DLD1 (cell line): ENCODE results near the gene PDCD1.
"Not testable (repeated sequence)": the region's sequence is repeated elsewhere in the genome, so short reads cannot be mapped to it uniquely, and the experiment has no call there.

Experiments used
- in situ Hi-C: cut with HindIII; loops from 2 replicates; pipeline ENCODE4 v1.10.0; 2017; ENCODE audit warnings: low sequenced_read_pairs

The PDCD1 gene

DNA sequence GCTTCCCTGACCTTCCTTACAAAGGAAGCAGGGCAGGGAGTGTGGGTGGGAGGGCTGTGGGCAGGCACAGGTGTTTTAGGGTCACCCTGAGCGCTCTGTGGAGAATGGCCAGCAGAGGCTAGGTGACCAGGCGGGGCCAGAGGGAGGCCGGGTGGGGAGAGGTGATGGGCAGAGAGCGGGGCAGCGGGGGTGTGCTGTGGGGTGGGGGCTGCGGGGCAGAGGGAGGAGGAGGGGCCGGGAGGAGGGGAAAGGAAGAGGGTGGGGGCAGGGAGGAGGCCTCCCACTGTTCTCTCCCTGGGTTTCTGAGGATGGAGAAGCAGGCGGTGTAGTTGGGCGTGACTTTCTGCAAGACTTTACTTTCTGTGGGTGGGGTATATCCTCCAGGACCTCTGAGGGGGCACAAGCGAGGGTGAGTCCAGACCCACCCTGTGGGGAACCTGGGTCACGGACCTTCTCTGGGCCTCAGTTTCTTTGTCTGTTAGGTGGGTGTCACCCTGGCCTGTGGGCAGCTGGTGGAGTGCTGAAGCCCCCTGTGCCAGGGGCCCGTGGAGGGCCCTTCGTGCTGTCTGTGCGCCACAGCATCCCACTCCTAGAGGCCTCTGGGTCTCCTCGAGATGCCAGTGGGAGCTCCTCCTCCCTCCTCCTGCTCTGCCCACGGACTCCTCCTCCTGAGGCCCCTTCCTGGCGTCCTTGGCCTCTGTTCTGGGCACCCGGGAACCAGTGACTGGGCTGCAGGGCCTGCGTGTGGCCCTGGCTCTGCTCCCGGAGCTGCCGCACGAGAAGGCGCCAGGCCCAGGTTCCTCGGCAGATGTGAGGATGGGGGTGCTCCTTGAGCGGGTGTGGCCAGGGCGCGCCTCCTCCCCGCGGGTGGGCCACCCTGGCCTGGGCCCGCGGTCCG lies 56.0 kb downstream of the PDCD1 start:
- in situ Hi-C loops = no loop called here

DNA sequence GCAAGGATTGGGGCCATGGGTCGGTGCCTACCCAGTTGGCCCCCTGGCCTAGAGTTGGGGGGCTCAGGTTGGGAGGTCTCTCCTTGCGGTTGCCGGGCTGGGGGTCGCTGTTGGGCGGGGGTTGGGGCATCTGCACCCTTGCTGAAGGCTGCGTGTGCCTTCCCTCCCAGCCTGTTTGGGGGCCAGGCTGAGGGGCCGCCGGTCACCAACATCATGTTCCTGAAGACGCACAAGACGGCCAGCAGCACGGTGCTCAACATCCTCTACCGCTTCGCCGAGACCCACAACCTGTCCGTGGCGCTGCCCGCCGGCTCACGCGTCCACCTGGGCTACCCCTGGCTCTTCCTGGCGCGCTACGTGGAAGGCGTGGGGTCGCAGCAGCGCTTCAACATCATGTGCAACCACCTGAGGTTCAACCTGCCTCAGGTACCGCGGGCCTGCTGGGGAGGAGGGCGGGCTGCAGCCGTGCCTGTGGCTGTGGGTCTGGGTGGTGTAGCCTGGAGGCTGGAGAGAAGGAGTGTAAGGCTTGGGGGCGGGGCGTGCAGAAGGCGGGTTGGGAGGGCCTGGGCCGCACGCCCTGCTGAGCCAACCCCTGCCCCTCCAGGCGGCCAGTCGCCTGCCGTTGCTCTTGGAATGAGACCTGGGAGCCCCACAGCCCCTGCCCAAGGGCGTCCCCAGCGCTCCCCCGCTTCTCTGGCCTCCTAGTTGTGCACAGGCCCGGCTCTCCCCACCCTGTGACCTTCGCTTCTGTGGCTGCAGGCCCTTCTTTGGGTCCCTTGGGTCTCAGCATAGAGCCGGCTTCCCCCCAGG lies 56.9 kb downstream of the PDCD1 start:
- in situ Hi-C loops = no loop called here

DNA sequence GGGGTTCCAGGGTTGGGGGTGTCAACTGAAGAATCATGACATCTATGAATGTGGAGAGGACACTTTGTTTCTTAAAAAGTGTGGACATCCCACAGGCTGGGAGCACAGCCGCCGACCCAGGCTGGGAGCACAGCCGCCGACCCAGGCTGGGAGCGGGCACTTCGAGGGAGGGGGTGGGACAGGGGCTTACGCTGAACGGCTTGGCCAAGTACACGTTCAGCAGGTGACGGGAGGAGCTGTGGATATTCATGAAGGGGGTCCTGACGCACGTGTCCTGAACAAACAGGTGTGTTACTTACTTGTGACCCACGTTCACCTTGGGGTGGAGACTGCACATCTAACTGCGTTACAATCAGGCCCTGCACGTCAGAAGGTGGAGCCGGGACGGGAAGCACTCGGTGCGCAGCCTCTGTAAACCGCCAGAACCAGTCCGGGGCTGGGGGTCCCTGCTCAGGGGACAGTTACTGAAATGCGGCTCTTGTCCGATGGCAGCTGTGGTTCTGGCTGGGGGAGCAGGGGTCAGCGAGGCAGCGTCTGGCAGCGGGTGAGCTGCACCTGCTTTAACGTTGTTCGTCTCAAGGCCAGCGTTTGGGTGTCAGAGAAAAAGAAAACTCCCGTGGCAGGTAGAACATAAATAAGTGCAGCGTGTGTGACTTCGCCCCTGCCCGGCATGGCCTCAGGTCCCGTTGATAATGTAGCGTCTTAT lies 58.3 kb downstream of the PDCD1 start:
- in situ Hi-C loops = not testable (repeated sequence)
